Activated naive CD8-positive, alpha-beta T cell (primary cell): ENCODE results near the gene NFATC2.

Experiments
- H3K27ac Mint-ChIP-seq: one replicate; pipeline ENCODE4 v1.8.0; 2021; ENCODE audit warnings: mixed read lengths
- H3K27me3 Mint-ChIP-seq: one replicate; pipeline ENCODE4 v1.8.0; 2021; ENCODE audit warnings: mixed read lengths
- H3K36me3 Mint-ChIP-seq: one replicate; pipeline ENCODE4 v1.8.0; 2021; ENCODE audit warnings: mixed read lengths
- H3K4me1 Mint-ChIP-seq: one replicate; pipeline ENCODE4 v1.8.0; 2021; ENCODE audit warnings: low read depth, mixed read lengths
- H3K4me3 Mint-ChIP-seq: one replicate; pipeline ENCODE4 v1.8.0; 2021; ENCODE audit warnings: mild to moderate bottlenecking, mixed read lengths
- H3K9me3 Mint-ChIP-seq: one replicate; pipeline ENCODE4 v1.8.0; 2021; ENCODE audit warnings: low read depth, mixed read lengths

The NFATC2 gene

DNA sequence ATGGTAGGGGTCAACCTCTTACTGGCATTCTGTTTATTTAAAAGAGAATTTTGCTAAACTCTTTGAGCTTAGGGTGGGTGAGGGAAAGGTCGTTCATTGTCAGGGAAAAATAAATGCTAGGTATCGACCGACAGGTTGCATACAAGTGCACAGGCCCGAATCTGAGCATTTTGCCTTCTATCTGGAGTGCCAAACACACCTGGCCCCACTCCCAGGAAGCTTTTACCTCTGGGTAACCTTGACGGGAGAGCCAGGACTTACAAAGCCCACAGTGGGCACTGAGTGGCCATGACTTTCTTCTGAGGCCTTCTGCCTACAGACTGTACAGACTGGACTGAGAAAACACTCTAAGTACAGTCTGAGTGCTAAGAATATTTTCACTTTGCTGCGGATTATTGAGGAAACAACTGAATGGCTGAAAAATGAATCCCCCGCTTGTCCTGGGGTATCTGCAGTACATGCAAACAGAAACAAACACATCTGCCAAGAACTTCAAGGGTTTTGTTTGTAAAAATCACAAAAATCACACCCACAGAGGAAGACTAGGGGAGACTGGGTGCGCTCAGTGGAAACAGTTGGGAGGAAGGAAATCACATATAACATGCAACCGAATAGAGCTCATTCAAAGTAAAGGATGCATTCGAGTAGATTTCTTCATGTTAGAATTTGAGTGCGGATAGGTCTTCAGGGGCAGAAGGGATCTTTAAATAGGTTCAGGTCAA lies 152.8 kb downstream of the NFATC2 start:
- H3K4me1 Mint-ChIP-seq = peaks cover 40% of the 10 kb centered on the region
- no peak overlapping the region for H3K4me3 Mint-ChIP-seq
- peak overlapping the region; percentile 47 for H3K27ac Mint-ChIP-seq

DNA sequence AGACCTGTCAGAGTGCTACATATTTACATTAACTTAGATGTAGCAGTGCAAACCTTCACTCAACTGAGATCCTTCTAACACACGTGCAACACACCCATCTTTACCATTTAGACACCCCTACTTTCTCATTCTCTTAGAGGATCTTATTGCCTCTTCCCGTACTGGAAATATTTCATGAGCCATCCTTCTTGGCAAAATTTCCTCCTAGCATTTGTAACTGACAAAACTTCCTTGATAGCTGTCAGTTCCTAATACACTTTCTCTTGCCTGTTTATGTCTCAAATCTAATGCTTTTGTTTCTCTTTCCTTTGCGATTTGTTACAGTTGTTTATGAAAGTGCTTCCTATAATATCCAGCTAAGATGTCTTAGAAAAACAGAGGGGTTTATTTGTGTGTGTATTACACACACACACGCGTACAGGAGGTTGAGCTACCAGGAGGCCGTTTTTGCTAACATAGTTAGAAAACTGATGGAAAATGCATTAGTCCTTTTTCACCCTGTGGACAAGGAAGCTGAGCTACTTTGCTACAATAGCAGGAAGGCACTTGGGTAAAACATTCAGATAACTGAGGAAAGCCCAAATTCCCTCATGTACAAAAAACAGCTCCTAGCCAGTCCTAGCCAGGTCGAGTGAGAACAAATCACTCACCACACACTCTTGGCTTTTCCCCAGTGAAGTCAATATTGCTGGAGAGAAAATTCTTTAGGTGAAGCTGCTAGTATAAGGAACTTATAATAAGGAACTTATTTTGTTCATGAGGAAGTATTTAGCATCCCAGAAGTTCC lies 153.6 kb downstream of the NFATC2 start:
- H3K36me3 Mint-ChIP-seq = peaks cover 15% of the 10 kb centered on the region
- H3K27me3 Mint-ChIP-seq = no peaks in the 10 kb centered on the region
- H3K27ac Mint-ChIP-seq = peak overlapping the region; percentile 65
- H3K9me3 Mint-ChIP-seq = no peaks in the 10 kb centered on the region
- peaks cover 38% of the 10 kb centered on the region for H3K4me1 Mint-ChIP-seq
- H3K4me3 Mint-ChIP-seq = no peak overlapping the region

More for the DNA sequence above, 152.8 kb downstream of the NFATC2 start:
- Mint-ChIP-seq H3K9me3 (no peaks in the 10 kb centered on the region), H3K27me3 (no peaks in the 10 kb centered on the region), H3K36me3 (peaks cover 12% of the 10 kb centered on the region)

DNA sequence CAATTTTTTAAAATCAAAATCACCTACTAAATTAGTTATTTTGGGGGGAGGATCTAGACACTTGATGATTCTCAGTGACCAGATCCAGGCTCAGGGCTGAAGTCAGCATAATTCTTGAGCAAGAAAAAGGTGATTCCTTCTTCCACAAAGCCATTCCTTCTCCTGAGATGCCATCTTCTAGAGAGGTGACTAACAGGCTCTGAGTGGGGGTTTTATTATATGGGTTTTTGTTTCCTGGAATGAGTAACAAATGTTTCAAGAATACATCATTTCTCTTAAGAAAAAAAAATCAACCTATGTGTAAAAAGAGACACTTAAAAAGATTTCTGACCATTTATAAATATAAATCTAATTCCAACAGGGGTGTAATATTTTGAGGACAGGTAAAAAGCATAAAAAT lies 154.3 kb downstream of the NFATC2 start:
- Mint-ChIP-seq H3K27ac (peak overlapping the region; percentile 65), H3K4me3 (no peak overlapping the region), H3K4me1 (peaks cover 38% of the 10 kb centered on the region), H3K9me3 (no peaks in the 10 kb centered on the region), H3K27me3 (no peaks in the 10 kb centered on the region), H3K36me3 (peaks cover 17% of the 10 kb centered on the region)

DNA sequence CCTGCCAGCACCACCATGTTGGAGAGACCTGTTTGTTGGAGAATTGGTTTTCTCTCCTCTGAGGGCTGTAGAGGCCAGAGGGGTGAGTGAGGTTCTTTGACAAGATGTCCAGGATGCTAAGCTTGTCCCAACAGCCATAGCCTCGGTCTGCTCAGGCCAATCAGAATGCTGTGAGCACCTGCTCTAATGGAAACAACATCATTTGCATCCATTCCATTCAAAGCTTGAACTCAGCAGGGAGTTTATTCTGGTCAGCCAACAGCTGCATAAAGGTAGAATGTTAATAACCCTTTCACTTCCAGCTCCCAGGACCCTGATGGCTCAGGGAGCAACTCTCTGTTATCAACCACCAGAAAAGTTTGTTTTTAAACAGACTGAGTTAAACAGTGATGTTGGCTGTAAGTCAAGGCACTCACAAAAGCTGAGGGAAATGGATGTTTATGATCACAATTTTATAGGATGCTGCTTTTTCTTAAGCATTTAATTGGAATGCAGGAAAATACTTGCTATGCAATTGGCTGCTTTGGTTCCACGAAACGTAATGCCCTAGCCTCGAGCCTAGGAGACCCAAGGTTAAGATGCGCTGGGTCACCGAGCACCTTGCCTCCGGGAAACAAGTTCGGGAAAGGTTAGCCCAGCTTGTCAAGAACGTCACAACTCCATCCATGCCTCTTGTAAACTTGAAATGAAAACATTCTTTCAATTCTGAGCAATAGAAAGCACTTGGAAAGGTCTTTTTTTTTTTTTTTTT lies 155.2 kb downstream of the NFATC2 start:
- H3K27ac Mint-ChIP-seq = no peak overlapping the region
- peaks cover 17% of the 10 kb centered on the region for H3K36me3 Mint-ChIP-seq

DNA sequence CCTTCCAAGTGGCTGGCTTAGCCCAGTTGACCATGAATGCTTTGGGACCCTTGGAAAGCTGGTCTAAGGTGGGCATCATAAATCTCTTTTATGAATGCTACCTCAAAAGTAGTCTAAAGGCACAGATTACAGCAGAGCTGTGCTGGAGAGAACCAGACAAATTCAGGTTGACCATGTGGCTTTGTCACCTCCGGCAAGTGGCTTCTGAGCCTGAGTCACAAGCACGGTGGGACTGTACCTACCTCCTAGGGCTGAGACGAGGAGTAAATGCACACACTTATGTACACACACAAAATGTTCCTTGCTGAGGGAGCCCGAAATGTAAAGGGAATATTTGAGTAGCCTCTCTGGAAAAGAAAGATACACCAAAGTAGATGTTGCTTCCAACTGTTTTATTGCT lies 155.9 kb downstream of the NFATC2 start:
- no peaks in the 10 kb centered on the region for H3K9me3 Mint-ChIP-seq
- H3K27ac Mint-ChIP-seq = peak overlapping the region; percentile 30
- no peak overlapping the region for H3K4me3 Mint-ChIP-seq
- H3K36me3 Mint-ChIP-seq = peaks cover 17% of the 10 kb centered on the region
- no peaks in the 10 kb centered on the region for H3K27me3 Mint-ChIP-seq
- H3K4me1 Mint-ChIP-seq = peaks cover 38% of the 10 kb centered on the region

More for the DNA sequence above, 155.2 kb downstream of the NFATC2 start:
- H3K4me3 Mint-ChIP-seq = no peak overlapping the region
- H3K4me1 Mint-ChIP-seq = peaks cover 38% of the 10 kb centered on the region
- H3K27me3 Mint-ChIP-seq = no peaks in the 10 kb centered on the region
- H3K9me3 Mint-ChIP-seq = no peaks in the 10 kb centered on the region

DNA sequence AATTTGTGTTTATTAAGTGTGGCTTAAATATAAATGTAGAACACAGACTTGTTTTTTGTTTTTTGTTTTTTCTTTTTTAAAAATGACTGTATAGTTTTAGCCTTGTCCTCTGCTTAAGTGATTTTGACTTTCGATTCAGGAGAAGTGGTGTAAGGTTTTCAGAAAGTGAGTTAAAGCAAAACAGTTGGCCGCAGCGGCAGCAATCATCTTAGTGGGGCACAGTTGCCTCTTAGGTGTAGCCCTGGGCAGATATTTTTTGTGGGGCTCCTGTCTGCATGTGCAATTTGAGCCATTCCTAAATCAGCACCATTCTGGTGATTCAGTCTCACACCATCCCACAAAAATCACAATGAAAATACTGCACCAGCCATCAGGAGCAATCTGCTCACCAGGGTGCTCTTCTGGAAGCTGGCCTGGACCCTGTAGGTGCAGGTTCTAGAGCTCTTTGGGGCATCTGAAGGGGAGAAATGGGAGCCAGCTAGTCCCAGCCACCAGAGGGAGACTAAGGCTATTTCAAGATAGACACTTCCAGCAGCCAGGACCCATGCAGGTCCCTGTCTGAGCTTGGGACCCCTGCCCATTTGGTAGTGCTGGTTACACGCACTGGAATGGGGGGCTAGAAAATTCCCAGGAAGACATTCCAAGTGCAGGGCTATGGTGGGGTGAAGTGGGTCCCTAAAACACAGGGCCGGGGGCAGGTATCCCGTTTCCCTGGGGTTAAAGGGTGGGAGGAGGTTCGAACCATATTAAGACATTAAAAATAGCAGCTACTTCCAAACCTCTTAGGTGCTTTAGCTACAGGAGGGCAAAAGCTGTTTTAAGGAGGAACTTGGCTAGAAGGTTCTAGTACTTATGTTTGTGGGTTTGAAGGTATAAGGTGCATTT lies 156.6 kb downstream of the NFATC2 start:
- H3K9me3 Mint-ChIP-seq = no peaks in the 10 kb centered on the region
- H3K4me3 Mint-ChIP-seq = no peak overlapping the region
- peaks cover 13% of the 10 kb centered on the region for H3K36me3 Mint-ChIP-seq
- no peaks in the 10 kb centered on the region for H3K27me3 Mint-ChIP-seq
- H3K27ac Mint-ChIP-seq = peak overlapping the region; percentile 64
- peaks cover 38% of the 10 kb centered on the region for H3K4me1 Mint-ChIP-seq

DNA sequence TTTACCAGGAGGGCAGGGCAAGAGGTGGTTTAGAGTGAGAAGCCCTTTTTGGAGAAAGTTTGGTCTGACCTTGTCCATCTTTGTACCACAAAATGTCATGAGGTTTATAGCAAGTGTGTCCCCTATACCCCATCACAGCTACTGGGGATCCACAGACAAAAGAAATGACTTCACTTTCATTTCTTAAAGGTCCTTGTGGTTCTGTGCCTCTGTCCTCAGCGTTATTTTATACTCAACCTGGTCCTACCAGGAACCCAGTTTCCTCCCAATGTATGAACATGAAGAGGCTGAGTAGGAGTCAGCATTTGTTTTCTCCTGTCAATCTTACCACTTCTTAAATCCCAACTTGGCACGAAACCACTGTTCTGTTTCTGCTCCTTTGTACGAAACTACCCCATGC lies 157.6 kb downstream of the NFATC2 start:
- H3K27me3 Mint-ChIP-seq = no peaks in the 10 kb centered on the region
- H3K9me3 Mint-ChIP-seq = no peaks in the 10 kb centered on the region
- H3K36me3 Mint-ChIP-seq = peaks cover 13% of the 10 kb centered on the region
- H3K4me3 Mint-ChIP-seq = no peak overlapping the region
- peaks cover 38% of the 10 kb centered on the region for H3K4me1 Mint-ChIP-seq
- H3K27ac Mint-ChIP-seq = no peak overlapping the region

DNA sequence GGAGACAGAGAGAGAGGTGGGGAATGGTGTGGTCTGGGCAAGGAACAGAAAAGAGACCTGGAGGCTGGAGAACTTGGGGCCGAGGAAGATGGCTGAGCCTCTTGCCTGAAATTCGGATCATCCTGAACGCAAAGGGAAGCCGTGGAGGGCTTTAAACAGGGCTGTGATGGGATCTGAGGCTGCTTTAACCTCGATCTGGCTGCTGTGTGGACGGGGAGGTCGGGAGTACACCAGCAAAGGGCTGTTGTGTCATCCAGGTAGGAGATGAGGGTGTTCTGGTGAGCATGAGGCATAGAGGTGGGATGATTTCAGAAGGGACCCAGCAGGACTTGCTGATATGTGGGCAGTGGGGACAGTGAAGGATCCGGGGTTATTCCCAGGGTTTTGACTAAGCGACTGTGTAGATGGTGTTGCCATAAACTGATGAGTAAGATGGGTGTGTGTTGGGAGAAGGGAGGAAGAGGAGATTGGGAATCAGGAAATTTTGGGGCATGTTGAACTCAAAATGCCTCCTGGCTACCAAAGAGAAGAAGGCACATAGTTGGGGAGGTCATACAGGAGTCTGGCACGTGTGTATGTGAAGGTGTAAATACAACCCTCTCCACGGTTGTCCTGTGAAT lies 158.5 kb downstream of the NFATC2 start:
- Mint-ChIP-seq H3K36me3 (peaks cover 12% of the 10 kb centered on the region), H3K27ac (peak overlapping the region; percentile 61), H3K4me3 (no peak overlapping the region), H3K4me1 (peaks cover 35% of the 10 kb centered on the region), H3K9me3 (no peaks in the 10 kb centered on the region), H3K27me3 (no peaks in the 10 kb centered on the region)

DNA sequence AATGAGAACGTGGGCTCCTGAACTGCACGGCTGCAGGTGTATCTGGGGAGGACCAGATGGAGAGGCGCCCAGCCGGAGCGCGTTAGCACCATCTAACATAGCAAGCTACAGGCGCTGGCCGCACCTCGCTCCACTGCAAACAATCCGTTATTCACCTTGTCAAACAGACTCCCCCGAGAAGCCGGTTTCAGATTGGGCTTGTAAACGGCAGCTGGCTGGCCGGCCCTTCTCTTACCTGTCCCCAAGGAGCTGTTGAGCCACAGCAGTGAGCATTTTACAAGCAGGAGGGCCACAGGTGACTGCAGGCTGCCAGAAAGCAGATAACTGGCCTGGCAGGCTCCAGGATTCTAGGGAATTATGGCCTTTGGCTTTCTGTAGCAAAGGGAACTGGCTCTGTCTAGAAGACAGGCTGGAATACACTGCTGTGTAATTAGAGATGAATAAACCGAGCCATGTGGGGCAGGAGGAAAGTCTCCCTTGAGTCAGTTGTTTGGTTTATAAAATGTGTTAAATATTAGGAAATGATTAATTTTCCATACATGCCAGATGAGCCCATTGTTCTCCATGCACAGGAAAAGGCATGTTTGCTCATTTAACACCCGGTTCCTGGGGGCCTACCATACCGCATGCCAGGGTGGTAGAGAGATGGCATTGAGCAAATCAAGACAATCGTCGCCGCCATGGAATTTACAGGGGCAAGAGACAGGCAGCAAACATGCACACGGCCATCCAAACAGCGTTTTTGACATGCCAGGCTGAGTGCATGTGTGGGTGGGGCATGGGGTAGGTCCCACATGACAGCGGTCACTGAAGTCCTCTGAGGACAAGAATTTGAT lies 159.3 kb downstream of the NFATC2 start:
- peak overlapping the region; percentile 61 for H3K27ac Mint-ChIP-seq
- no peaks in the 10 kb centered on the region for H3K27me3 Mint-ChIP-seq
- H3K4me3 Mint-ChIP-seq = no peak overlapping the region
- H3K4me1 Mint-ChIP-seq = peaks cover 27% of the 10 kb centered on the region
- H3K9me3 Mint-ChIP-seq = no peaks in the 10 kb centered on the region
- peaks cover 10% of the 10 kb centered on the region for H3K36me3 Mint-ChIP-seq

DNA sequence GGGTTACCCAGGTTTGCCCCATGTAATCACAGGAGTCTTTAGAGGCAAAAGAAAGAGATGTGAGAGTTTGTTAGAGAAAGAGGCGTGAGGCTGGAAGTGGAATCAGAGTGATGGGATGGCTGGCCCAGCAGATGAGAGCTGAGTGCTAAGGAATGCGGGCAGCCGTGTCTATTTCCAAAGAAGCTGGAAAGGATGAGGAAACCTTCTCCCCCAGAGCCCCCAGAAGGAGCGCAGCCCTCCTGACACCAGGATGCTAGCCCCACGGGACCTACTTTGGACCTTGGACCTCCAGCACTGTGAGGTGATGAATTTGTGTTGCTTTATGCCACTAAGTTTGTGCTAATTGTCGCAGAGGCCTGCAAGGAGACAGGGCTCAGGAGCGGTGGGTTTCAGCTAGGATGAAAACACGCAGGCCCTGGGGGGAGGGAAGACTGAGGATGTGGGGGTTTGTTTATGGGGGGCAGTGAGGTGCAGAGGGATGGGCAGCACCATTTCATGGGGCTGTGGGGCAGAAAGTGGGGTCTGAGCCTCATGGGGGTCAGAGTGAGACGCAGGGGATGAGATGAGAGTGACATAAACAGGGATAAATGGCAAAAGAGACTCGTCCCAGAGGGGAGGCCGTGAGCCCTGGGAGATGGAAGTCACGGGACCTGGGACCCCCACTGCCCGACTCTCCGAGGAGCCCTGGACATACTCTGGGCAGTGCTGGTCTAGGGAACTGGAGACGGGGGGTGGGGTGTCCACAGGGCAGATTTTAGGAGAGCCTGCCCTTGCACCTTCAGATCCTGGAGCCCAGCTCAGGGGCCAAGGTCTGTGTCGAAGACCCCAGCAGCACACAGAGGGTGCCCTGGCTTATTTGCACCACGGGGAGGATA lies 160.2 kb downstream of the NFATC2 start:
- no peak overlapping the region for H3K4me3 Mint-ChIP-seq
- no peaks in the 10 kb centered on the region for H3K9me3 Mint-ChIP-seq
- peaks cover 18% of the 10 kb centered on the region for H3K4me1 Mint-ChIP-seq
- no peaks in the 10 kb centered on the region for H3K27me3 Mint-ChIP-seq
- H3K36me3 Mint-ChIP-seq = peaks cover 12% of the 10 kb centered on the region
- no peak overlapping the region for H3K27ac Mint-ChIP-seq

DNA sequence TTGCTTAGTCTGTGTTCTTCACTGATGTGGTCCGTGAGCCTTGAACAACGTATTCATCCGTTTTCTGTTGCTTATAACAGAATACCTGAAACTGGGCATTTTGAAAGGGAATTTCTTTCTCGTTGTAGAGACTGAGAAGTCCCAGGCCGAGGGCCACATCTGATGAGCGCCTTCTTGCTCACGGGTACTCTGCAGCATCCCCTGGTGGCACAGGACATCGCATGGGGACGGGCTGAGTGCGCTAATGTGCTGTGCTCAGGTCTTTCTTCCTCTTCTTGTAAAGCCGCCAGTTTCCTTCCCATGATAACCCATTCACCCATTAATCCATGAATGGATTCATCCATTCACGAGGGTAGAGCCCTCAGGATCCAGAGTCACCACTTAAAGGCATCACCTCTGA lies 161.0 kb downstream of the NFATC2 start:
- Mint-ChIP-seq H3K4me3 (no peak overlapping the region), H3K27me3 (no peaks in the 10 kb centered on the region), H3K4me1 (peaks cover 11% of the 10 kb centered on the region), H3K36me3 (peaks cover 12% of the 10 kb centered on the region), H3K9me3 (no peaks in the 10 kb centered on the region), H3K27ac (no peak overlapping the region)

DNA sequence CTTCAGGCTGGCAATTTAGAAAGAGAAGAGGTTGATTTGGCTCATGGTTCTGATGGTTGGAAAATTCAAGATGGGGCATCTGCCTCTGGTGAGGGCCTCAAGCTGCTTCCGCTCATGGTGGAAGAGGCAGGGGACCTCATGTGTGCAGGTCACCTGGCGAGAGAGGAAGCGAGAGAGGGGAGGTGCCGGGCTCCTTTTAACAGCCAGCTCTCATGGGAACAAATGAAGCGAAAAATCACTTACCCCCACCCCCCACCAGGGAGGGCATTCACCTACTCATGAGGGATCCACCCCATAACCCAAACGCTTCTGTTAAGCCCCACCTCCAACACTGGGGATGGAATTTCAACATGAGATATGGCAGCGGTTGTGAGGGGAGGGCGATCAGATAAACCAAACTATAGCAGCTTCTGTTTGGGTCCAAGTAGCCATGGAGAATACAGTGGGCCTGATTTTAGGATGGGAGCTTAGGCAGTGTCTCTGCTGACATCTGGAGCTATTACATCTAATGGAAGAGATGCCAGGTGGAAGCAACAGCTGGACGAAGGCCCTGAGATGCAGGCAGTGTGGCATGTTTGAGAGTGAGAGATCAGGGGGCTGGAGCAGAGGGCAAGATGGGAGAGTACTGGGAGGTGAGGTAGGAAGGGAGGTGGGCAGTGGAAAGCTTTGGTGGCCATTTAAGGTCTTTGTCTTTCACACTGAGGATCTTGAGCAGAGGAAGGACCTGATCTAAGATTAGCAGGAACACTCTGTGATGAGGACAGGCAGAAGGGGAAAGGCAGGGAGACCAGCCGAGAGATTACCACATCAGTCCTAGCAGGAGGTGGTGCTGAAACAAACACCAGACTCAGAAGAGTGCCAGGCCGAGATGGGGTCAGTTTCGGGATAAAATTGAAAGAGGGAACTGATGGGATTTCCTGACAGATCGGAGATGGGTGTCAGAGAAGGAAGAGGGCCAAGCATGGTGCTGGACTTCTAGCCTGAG lies 161.8 kb downstream of the NFATC2 start:
- H3K27ac Mint-ChIP-seq = peak overlapping the region; percentile 51
- peaks cover 12% of the 10 kb centered on the region for H3K36me3 Mint-ChIP-seq
- H3K9me3 Mint-ChIP-seq = no peaks in the 10 kb centered on the region
- no peak overlapping the region for H3K4me3 Mint-ChIP-seq
- H3K4me1 Mint-ChIP-seq = peaks cover 5% of the 10 kb centered on the region
- H3K27me3 Mint-ChIP-seq = no peaks in the 10 kb centered on the region
